AG04450 (cell line): ENCODE data around the gene NOTCH4. TPM values are rescaled to one million over a fixed set of nuclear protein-coding genes. Genes with fewer than 3 reads are reported as not detected.

ENCODE experiments used
- CTCF ChIA-PET: fragments of 300-600, 350-600 bp; formaldehyde crosslinking; extraction: SDS; loops from one replicate; lab custom pipeline; 2022; ENCODE audit warnings: antibody characterized with exemption, inconsistent platforms; lab: Charles Lee
- POLR2A ChIA-PET: fragments of 350-600 bp; formaldehyde crosslinking; extraction: SDS; loops from one replicate; lab custom pipeline; 2021; ENCODE audit warnings: antibody characterized with exemption, inconsistent platforms; lab: Yijun Ruan, JAX
- DNase-seq: peaks from one replicate; pipeline ENCODE4 v3.0.0-alpha.2; 2011; ENCODE audit warnings: low read depth, low spot score
- H3K27ac ChIP-seq: one replicate; pipeline ENCODE4 v1.5.1; 2012; ENCODE audit warnings: low read depth, low read length, control low read depth
- H3K27me3 ChIP-seq: one replicate; pipeline ENCODE4 v1.6.0; 2012; ENCODE audit warnings: low read length; ENCODE audit not compliant: control insufficient read depth, insufficient read depth
- H3K4me3 ChIP-seq: 2 replicates; pipeline ENCODE4 v1.5.1; 2011; ENCODE audit warnings: mild to moderate bottlenecking, low read depth, low read length, control low read depth
- H3K9me3 ChIP-seq: 2 replicates; pipeline ENCODE4 v1.5.1; 2012; ENCODE audit warnings: low read length; ENCODE audit not compliant: control insufficient read depth, insufficient read depth
- polyA plus RNA-seq: library from polyadenylated mRNA; depleted of rRNA; stranded (reverse); fragments of >200 nt; gene quantifications from 2 replicates; pipeline ENCODE4 v1.2.3, GENCODE V29; 2011
- TF ChIP-seq, protein P1 (sequence below): IDR thresholded peaks from 2 replicates; pipeline ENCODE4 v1.5.1; 2011; ENCODE audit warnings: low read depth, low read length, control low read depth, inconsistent platforms

The NOTCH4 gene
- polyA plus RNA-seq, 1 experiment = 0.55 TPM

DNA sequence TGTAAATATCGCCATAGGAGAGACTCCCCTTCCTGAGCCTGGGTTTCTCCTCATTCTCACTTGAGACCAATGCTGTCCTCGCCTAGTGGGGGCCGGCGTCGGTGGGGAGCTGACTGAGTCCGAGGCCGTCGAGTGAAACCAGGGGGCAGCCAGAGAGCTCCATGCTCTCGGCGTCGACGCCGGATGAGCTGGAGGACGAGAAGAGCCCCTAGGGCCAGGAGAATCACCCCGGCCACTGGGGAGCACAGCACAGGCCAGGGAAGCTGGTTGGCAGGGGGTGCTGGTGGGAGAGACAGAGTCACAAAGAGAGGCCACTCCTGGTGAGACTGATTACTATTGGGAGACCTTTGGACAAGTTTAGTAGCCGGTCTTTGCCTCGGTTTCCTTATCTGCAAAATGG, 25.0 kb downstream of the NOTCH4 start:
- CTCF ChIA-PET = interaction anchor here (0.5 kb wide), 1 partner anchor 56 kb away, joined by 3 read pairs; no protein-coding TSS in a partner anchor
- TF ChIP-seq, protein P1, sequence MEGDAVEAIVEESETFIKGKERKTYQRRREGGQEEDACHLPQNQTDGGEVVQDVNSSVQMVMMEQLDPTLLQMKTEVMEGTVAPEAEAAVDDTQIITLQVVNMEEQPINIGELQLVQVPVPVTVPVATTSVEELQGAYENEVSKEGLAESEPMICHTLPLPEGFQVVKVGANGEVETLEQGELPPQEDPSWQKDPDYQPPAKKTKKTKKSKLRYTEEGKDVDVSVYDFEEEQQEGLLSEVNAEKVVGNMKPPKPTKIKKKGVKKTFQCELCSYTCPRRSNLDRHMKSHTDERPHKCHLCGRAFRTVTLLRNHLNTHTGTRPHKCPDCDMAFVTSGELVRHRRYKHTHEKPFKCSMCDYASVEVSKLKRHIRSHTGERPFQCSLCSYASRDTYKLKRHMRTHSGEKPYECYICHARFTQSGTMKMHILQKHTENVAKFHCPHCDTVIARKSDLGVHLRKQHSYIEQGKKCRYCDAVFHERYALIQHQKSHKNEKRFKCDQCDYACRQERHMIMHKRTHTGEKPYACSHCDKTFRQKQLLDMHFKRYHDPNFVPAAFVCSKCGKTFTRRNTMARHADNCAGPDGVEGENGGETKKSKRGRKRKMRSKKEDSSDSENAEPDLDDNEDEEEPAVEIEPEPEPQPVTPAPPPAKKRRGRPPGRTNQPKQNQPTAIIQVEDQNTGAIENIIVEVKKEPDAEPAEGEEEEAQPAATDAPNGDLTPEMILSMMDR = no peak
- H3K27me3 ChIP-seq = peaks cover 6% of the 10 kb centered on the region
- H3K4me3 ChIP-seq = no peak overlapping the region
- no peak for DNase-seq
- no peaks in the 10 kb centered on the region; the same call in 1 of the 2 replicates for H3K9me3 ChIP-seq
- POLR2A ChIA-PET = no interaction called here
- H3K27ac ChIP-seq = no peak overlapping the region

- ChIA-PET POLR2A (no interaction called here), CTCF (no interaction called here)
- TF ChIP-seq, protein P1 = no peak
These were observed 25.5 kb downstream of the NOTCH4 start for GRCh38 chr6:32198345-32198696.

GRCh38 chr6:32196682-32197616, 26.9 kb downstream of the NOTCH4 start:
- ChIA-PET POLR2A (interaction anchor here (0.6 to 2.0 kb wide), 2 partner anchors 68 to 410 kb away, joined by 6 to 13 read pairs; partner anchors contain the start of genes ATF6B and FKBPL), CTCF (interaction anchor here (0.7 to 2.1 kb wide), 4 partner anchors 48 to 264 kb away, joined by 3 to 18 read pairs (median 8); partner anchors contain the start of gene ATF6B)
- peaks cover 4% of the 10 kb centered on the region for H3K27me3 ChIP-seq
- peak overlapping the region; percentile 100 for H3K27ac ChIP-seq
- TF ChIP-seq, protein P1 = no peak
- H3K9me3 ChIP-seq = no peaks in the 10 kb centered on the region; the same call in 1 of the 2 replicates
- H3K4me3 ChIP-seq = peak overlapping the region; percentile 83
- no peak for DNase-seq

More at GRCh38 chr6:32198345-32198696, 25.5 kb downstream of the NOTCH4 start:
- no peaks in the 10 kb centered on the region; the same call in 1 of the 2 replicates for H3K9me3 ChIP-seq
- no peak overlapping the region for H3K27ac ChIP-seq
- H3K4me3 ChIP-seq = no peak overlapping the region
- peaks cover 6% of the 10 kb centered on the region for H3K27me3 ChIP-seq
- DNase-seq = no peak

DNA sequence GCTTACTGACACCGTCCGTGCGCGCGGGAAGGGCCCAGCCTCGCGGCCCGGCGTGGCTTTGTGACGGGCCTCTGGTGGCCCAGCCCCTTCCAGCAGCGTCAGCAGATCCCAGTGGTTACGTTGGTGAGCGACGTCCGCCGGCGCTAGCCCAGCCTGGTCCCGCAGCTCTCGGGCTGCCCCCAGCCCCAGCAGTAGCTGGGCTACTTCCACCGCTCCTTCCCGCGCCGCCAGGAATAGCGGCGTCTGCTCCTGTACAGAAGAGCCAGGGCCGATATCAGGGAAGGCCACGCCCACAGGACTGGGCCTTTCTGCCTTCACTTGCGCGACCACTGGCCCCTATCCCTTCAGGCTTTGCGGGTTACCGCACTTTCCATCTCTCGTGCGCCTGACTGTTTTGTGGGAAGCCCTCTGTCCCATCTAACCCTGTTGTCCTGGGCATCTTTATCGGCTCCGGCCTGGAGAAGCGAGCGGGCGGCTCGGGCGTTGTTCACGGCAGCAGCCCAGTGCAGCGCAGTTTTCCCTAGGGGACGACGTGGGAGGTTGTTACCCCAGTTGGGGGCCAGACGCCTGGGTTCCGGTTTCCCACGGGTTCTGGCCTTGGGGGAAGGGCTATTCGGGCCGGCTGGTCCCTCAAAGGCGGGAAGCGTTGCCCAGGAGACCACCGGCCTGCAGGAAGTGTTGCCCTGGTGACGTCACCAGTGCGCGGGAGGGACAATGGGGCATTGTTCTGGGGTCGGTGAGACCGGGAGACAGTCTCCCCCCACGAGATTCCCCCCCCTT, 27.8 kb downstream of the NOTCH4 start:
- TF ChIP-seq, protein P1 = no peak
- peak overlapping the region; percentile 100 for H3K27ac ChIP-seq
- peak; percentile 55 for DNase-seq
- H3K9me3 ChIP-seq = no peaks in the 10 kb centered on the region; the same call in 1 of the 2 replicates
- H3K27me3 ChIP-seq = peaks cover 2% of the 10 kb centered on the region
- ChIA-PET POLR2A (interaction anchor here (0.6 to 2.0 kb wide), 8 partner anchors 19 to 1122 kb away, joined by 3 to 30 read pairs (median 8); partner anchors contain the start of genes ATF6B, FKBPL and ZBTB22), CTCF (interaction anchor here (0.6 to 2.1 kb wide), 29 partner anchors 10 to 1933 kb away, joined by 3 to 18 read pairs (median 4); partner anchors contain the start of genes AGPAT1, ATF6B, ATP6V1G2 and EGFL8)
- H3K4me3 ChIP-seq = peak overlapping the region; percentile 83
